Kidney capillary endothelial cell (primary cell): ENCODE results near the gene PALLD.
A peak's percentile ranks its signal among the peaks of the same experiment; 100 is the strongest.

Source experiments
- DNase-seq: peaks from one replicate; pipeline ENCODE4 v3.0.0-alpha.2; 2018; ENCODE audit warnings: low spot score

The PALLD gene

GRCh38 chr4:168560184-168561180 lies 63.6 kb downstream of the PALLD start:
- no peak for DNase-seq

GRCh38 chr4:168562041-168562571 lies 65.3 kb downstream of the PALLD start:
- DNase-seq: peak; percentile 19

- DNase-seq: no peak
Measured at GRCh38 chr4:168564023-168564422, 67.2 kb downstream of the PALLD start.

- no peak for DNase-seq
Measured at GRCh38 chr4:168565130-168565529, 68.3 kb downstream of the PALLD start.

GRCh38 chr4:168566726-168567125 lies 69.9 kb downstream of the PALLD start:
- no peak for DNase-seq

- no peak for DNase-seq
Measured at GRCh38 chr4:168569066-168569930, 72.4 kb downstream of the PALLD start.

- no peak for DNase-seq
Measured at GRCh38 chr4:168569931-168570276, 73.1 kb downstream of the PALLD start.

GRCh38 chr4:168570466-168570865 lies 73.6 kb downstream of the PALLD start:
- no peak for DNase-seq

GRCh38 chr4:168572002-168572401 lies 75.2 kb downstream of the PALLD start:
- no peak for DNase-seq

- no peak for DNase-seq
Measured at GRCh38 chr4:168573870-168574269, 77.0 kb downstream of the PALLD start.

GRCh38 chr4:168574581-168575295 lies 77.9 kb downstream of the PALLD start:
- no peak for DNase-seq

GRCh38 chr4:168575473-168575872 lies 78.6 kb downstream of the PALLD start:
- DNase-seq: no peak

GRCh38 chr4:168577624-168578023 lies 80.8 kb downstream of the PALLD start:
- DNase-seq: no peak

- DNase-seq: no peak
Measured at GRCh38 chr4:168580228-168580627, 83.4 kb downstream of the PALLD start.

GRCh38 chr4:168584321-168584771 lies 87.5 kb downstream of the PALLD start:
- no peak for DNase-seq

- peak; percentile 51 for DNase-seq
Measured at GRCh38 chr4:168585168-168586091, 88.6 kb downstream of the PALLD start.

GRCh38 chr4:168586926-168587325 lies 90.1 kb downstream of the PALLD start:
- DNase-seq: no peak

GRCh38 chr4:168587411-168588125 lies 90.7 kb downstream of the PALLD start:
- DNase-seq: no peak

GRCh38 chr4:168588916-168589531 lies 92.2 kb downstream of the PALLD start:
- DNase-seq: no peak

- DNase-seq: no peak
Measured at GRCh38 chr4:168592676-168593075, 95.8 kb downstream of the PALLD start.
